ENCODE data around the gene PITPNM1.

- TF ChIP-seq, protein P1, sequence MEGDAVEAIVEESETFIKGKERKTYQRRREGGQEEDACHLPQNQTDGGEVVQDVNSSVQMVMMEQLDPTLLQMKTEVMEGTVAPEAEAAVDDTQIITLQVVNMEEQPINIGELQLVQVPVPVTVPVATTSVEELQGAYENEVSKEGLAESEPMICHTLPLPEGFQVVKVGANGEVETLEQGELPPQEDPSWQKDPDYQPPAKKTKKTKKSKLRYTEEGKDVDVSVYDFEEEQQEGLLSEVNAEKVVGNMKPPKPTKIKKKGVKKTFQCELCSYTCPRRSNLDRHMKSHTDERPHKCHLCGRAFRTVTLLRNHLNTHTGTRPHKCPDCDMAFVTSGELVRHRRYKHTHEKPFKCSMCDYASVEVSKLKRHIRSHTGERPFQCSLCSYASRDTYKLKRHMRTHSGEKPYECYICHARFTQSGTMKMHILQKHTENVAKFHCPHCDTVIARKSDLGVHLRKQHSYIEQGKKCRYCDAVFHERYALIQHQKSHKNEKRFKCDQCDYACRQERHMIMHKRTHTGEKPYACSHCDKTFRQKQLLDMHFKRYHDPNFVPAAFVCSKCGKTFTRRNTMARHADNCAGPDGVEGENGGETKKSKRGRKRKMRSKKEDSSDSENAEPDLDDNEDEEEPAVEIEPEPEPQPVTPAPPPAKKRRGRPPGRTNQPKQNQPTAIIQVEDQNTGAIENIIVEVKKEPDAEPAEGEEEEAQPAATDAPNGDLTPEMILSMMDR (IDR thresholded peaks at IDR 0.05; ENCODE audit: low read depth, low read length) = no peak
- no peak for TF ChIP-seq POLR2A (IDR thresholded peaks at IDR 0.05; ENCODE audit: extremely low read depth, insufficient read length)
Measured at GRCh38 chr11:67516806-67517205, 11.6 kb upstream of the PITPNM1 start.
